ENCODE results near the gene KCNT1. TPM values are rescaled to one million over a fixed set of nuclear protein-coding genes. Genes with fewer than 3 reads are reported as not detected.

The KCNT1 gene
- total RNA-seq, 1 donor from 2014 or later, result not detected

DNA sequence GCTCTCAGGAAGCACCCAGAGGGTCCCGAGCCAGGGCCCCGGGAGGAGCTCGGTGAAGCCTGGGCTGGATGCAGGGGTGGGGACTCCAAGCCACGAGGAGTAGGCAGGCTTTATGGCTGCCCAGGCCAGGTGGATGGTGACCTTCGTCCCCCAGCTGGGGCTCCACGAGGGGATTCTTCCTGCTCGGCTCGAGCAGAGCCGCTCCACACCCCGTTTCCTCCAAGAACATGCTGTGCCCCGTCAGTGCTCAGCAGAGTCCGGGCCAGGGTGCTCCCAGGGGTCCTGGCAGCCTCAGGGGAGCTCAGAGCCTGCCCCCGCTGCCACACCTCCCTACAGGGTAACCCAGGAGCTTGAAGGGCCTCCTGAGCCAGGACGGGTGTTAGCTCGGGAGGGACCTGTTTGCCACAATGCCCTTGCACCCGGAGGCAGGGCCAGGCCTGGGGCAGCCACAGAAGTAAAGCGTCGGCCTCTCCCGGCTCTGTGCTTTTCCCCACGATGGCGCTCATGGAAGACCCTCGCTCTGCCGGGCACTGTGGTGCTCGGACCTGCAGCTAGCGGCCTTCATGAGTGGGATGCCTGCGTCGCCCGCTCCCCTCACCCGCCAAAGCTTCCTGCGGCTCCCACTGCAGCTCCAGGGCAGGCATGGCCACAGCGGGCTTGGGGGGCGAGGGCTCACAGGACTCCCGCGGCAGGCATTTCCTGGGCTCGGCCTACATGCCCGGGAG, 86.8 kb downstream of the KCNT1 start:
- Histone ChIP-seq H3K4me3 (ENCODE audit: low read depth, low read length) (no peak overlapping the region), H3K27me3 (ENCODE audit: control insufficient read depth, insufficient read depth, low read length) (no peaks in the 10 kb centered on the region), H3K36me3 (ENCODE audit: control insufficient read depth, insufficient read depth, low read length) (no peaks in the 10 kb centered on the region)
- TF ChIP-seq, protein P1, sequence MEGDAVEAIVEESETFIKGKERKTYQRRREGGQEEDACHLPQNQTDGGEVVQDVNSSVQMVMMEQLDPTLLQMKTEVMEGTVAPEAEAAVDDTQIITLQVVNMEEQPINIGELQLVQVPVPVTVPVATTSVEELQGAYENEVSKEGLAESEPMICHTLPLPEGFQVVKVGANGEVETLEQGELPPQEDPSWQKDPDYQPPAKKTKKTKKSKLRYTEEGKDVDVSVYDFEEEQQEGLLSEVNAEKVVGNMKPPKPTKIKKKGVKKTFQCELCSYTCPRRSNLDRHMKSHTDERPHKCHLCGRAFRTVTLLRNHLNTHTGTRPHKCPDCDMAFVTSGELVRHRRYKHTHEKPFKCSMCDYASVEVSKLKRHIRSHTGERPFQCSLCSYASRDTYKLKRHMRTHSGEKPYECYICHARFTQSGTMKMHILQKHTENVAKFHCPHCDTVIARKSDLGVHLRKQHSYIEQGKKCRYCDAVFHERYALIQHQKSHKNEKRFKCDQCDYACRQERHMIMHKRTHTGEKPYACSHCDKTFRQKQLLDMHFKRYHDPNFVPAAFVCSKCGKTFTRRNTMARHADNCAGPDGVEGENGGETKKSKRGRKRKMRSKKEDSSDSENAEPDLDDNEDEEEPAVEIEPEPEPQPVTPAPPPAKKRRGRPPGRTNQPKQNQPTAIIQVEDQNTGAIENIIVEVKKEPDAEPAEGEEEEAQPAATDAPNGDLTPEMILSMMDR (IDR thresholded peaks at IDR 0.05; ENCODE audit: insufficient read depth, low read length, severe bottlenecking), result no peak
- DNase-seq (ENCODE audit: low read depth) (no peak), FAIRE-seq (no peak)

DNA sequence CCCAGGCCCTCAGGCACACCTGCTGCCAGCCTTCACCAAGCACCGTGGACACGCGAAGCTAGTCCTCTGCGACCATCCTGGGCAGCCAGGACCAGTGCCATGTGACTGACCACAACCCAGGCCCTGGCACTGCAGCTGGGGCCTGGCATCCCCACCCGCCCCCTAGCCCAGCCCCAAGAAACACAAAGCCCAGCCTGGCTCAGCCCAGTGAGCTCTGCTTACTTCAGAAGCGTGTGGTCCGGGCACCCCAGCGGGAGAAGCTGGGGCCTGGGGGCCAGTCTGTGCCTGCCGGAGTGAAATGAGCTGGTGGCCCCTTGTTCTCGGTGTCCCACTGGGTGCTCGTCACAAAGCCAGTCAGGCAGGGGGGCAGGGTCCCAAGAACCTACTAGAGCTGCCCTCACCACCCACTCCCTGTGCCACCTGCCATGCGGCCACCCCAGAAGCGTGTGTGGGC, 87.9 kb downstream of the KCNT1 start:
- TF ChIP-seq, protein P1 (IDR thresholded peaks at IDR 0.05; ENCODE audit: insufficient read depth, low read length, severe bottlenecking), result no peak
- DNase-seq (ENCODE audit: low read depth), result no peak
- Histone ChIP-seq H3K27me3 (ENCODE audit: control insufficient read depth, insufficient read depth, low read length) (no peaks in the 10 kb centered on the region), H3K4me3 (ENCODE audit: low read depth, low read length) (no peak overlapping the region), H3K36me3 (ENCODE audit: control insufficient read depth, insufficient read depth, low read length) (no peaks in the 10 kb centered on the region)
- FAIRE-seq, result no peak

DNA sequence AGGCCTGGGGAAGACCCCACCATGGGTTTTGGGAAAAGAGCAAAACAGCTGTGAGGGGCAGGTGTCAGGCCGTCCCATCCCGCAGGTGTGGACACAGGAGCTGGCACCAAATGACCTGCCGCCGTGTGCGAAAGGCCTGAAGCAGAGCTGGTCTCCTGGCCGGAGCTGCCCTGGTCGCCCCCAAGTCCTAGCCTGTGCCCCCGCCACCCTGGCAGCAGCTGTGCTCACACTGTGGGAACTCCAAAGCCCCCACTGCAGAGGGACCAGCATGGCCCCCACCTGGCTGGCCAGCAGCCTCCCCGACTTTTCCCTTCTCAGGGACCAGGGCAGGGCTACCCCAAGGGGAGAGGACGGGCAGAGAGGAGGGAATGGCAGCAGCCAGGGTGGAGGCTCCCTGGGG, 88.4 kb downstream of the KCNT1 start:
- TF ChIP-seq, protein P1 (IDR thresholded peaks at IDR 0.05; ENCODE audit: insufficient read depth, low read length, severe bottlenecking), result no peak
- Histone ChIP-seq H3K27me3 (ENCODE audit: control insufficient read depth, insufficient read depth, low read length) (no peaks in the 10 kb centered on the region), H3K4me3 (ENCODE audit: low read depth, low read length) (no peak overlapping the region), H3K36me3 (ENCODE audit: control insufficient read depth, insufficient read depth, low read length) (no peaks in the 10 kb centered on the region)
- FAIRE-seq, result no peak
- no peak for DNase-seq (ENCODE audit: low read depth)

DNA sequence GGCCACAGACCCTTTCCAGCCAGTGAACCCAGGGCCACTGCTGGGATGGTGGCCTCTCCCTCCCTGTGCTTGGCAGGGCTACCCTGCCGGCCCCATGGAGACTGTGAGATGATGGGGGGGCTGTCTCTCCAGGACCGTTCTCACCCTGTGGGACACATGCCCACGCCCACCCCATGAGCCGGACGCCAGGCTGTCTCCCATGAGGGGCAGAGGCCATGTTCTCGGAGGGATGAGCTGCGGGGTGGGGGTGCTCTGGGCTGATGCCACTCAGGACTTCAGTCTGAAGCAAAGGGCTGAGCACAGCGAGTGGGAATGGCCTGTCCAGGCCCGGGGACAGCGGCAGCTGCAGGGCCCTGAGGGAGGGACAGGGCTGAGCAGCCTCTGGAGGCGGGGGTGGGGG, 88.9 kb downstream of the KCNT1 start:
- Histone ChIP-seq H3K4me3 (ENCODE audit: low read depth, low read length) (no peak overlapping the region), H3K36me3 (ENCODE audit: control insufficient read depth, insufficient read depth, low read length) (no peaks in the 10 kb centered on the region), H3K27me3 (ENCODE audit: control insufficient read depth, insufficient read depth, low read length) (no peaks in the 10 kb centered on the region)
- DNase-seq (ENCODE audit: low read depth) (no peak), FAIRE-seq (no peak)
- TF ChIP-seq, protein P1 (IDR thresholded peaks at IDR 0.05; ENCODE audit: insufficient read depth, low read length, severe bottlenecking), result no peak

DNA sequence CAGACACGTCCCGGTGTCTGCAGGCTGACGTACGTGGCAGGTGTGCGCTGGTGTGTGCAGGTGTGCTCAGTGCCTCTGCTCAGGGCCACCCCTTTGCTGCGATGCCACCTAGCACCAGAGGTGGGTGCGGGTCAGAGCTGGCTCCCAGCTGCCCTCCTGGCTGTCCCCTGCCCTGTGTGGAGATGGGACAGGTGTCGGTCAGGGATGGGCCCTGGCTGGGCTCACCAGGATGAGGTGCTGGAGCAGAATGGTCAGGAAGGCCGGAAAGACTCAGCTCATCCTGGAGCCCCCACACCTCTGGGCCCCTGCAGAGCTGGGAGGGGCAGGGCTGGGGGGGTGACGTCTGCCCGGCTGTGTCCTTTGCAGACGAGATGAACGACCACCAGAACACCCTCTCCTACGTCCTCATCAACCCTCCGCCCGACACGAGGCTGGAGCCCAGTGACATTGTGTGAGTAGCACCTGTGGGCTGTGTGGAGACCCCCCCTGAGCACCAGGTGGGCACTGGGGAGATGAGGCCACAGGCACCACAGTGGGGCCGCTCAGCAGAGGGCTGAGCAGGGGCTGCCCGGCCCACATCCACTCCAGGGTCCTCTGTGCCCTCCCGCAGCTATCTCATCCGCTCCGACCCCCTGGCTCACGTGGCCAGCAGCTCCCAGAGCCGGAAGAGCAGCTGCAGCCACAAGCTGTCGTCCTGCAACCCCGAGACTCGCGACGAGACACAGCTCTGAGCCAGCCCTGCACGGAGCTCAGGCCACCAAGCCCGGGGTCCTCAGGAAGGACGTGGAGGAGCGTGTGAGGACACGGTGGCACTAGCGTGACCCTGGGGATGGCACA, 89.7 kb downstream of the KCNT1 start:
- no peaks in the 10 kb centered on the region for H3K27me3 ChIP-seq (ENCODE audit: control insufficient read depth, insufficient read depth, low read length)
- no peak overlapping the region for H3K4me3 ChIP-seq (ENCODE audit: low read depth, low read length)
- TF ChIP-seq, protein P1 (IDR thresholded peaks at IDR 0.05; ENCODE audit: insufficient read depth, low read length, severe bottlenecking), result no peak
- H3K36me3 ChIP-seq (ENCODE audit: control insufficient read depth, insufficient read depth, low read length), result no peaks in the 10 kb centered on the region
- FAIRE-seq (no peak), DNase-seq (ENCODE audit: low read depth) (no peak)

All from bronchial epithelial cell (primary cell).